Type B pancreatic cell (in vitro differentiated cells): ENCODE results near the gene PARP16. TPM values are rescaled to one million over a fixed set of nuclear protein-coding genes. Genes with fewer than 3 reads are reported as not detected.

ENCODE experiments used
- DNase-seq: peaks from one replicate; pipeline ENCODE4 v3.0.0; 2021; ENCODE audit warnings: mixed read lengths; ENCODE audit not compliant: unreplicated experiment; ENCODE audit errors: extremely low spot score
- H3K27ac Mint-ChIP-seq: 2 replicates; pipeline ENCODE4 v1.8.0; 2021; ENCODE audit warnings: mild to moderate bottlenecking, mixed read lengths
- H3K27me3 Mint-ChIP-seq: 2 replicates; pipeline ENCODE4 v1.8.0; 2021; ENCODE audit warnings: mixed read lengths
- H3K36me3 Mint-ChIP-seq: 2 replicates; pipeline ENCODE4 v1.8.0; 2021; ENCODE audit warnings: mixed read lengths
- H3K4me1 Mint-ChIP-seq: one replicate; pipeline ENCODE4 v1.8.0; 2021; ENCODE audit warnings: mixed read lengths; ENCODE audit not compliant: unreplicated experiment
- H3K4me3 Mint-ChIP-seq: 2 replicates; pipeline ENCODE4 v1.8.0; 2021; ENCODE audit warnings: mild to moderate bottlenecking, mixed read lengths
- H3K9me3 Mint-ChIP-seq: 2 replicates; pipeline ENCODE4 v1.8.0; 2021; ENCODE audit warnings: mixed read lengths
- total RNA-seq: library from RNA; stranded (reverse); gene quantifications from 2 replicates; pipeline ENCODE4 v1.2.1, GENCODE V29; 2021; ENCODE audit warnings: low replicate concordance
- TF ChIP-seq, protein P1 (sequence below): fragments of 200-600 bp; sonication (generic); conservative IDR thresholded peaks from 2 replicates; pipeline ENCODE4 v1.5.0; 2021; ENCODE audit warnings: antibody characterized with exemption, mild to moderate bottlenecking

The PARP16 gene
- total RNA-seq, 1 donor from 2014 or later, result 12.7 TPM

DNA sequence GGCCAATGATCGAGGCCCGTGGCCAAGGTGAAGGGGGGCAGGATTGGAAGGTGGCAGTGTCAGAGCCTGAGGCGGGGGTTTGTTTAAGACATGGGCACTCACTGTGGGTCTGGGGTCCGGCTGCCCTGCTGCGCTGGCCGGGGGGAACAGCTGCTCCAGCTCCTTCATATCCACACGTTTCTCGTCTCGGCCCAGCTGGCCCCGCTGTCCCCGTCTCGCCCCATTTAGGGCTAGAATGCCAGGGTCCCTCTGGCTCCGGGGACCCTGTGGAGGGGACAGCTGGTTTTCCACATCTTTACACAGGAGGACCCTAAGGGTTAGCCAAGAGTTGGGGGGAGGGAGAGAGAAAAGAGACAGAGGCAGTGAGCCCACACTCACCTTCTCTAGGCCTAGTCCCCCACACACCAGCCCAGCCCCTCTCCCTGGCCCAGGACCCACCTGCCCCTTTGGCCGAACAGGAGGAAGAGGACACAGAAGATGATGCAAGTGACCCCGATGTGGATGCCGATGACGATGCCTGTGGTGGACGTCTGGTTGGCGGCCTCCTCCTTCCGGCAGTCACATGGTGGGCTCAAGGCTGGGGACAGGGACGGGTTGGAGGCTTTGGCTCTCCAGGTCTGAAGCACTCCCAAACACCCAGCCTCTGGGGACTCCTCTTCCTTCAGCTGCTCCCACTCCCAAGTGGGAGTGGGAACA lies 42.8 kb upstream of the PARP16 start:
- no peak overlapping the region for H3K4me3 Mint-ChIP-seq
- peaks cover 16% of the 10 kb centered on the region for H3K4me1 Mint-ChIP-seq
- no peak overlapping the region for H3K27ac Mint-ChIP-seq
- no peak for DNase-seq
- no peaks in the 10 kb centered on the region for H3K27me3 Mint-ChIP-seq
- TF ChIP-seq, protein P1, sequence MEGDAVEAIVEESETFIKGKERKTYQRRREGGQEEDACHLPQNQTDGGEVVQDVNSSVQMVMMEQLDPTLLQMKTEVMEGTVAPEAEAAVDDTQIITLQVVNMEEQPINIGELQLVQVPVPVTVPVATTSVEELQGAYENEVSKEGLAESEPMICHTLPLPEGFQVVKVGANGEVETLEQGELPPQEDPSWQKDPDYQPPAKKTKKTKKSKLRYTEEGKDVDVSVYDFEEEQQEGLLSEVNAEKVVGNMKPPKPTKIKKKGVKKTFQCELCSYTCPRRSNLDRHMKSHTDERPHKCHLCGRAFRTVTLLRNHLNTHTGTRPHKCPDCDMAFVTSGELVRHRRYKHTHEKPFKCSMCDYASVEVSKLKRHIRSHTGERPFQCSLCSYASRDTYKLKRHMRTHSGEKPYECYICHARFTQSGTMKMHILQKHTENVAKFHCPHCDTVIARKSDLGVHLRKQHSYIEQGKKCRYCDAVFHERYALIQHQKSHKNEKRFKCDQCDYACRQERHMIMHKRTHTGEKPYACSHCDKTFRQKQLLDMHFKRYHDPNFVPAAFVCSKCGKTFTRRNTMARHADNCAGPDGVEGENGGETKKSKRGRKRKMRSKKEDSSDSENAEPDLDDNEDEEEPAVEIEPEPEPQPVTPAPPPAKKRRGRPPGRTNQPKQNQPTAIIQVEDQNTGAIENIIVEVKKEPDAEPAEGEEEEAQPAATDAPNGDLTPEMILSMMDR, result no peak
- H3K36me3 Mint-ChIP-seq, result peaks cover 4% of the 10 kb centered on the region
- no peaks in the 10 kb centered on the region for H3K9me3 Mint-ChIP-seq

DNA sequence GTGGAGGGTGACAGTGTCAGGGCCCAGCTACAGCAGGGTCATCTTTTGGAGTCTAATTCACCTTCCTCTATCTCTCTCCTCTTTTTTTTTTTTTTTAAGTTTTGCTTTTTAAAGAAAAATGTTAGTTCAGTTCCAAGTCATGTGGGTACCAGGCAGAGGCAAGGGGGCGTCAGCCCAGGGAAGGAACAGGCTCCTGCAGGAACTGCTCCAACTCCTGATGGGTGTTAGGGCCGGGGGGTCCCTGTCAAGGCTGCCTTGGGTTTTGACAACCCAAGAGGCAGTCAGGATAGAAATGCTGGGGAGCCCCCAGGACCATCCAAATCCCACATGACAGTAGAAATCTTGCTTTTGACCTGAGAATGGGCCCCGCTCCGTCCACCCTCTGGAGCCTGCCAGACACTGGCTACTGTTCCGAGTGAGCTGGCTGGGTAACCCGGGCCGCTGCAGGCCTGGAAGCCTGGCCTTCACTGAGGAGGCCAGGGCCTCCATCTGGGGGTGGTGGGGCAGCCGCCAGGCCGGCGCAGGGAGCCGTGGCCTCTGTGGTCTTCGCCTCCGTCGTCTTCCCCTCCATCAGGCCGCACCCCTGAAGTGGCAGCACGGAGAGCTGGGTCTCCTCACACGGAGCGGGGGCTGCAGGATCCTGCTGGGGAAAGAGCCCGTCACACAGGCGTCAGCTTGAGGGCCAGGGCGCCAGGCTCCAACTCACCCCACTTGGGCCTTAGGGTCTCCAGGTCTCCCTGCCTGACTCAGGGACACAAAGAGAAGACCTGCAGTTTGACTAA lies 42.0 kb upstream of the PARP16 start:
- peaks cover 4% of the 10 kb centered on the region for H3K36me3 Mint-ChIP-seq
- TF ChIP-seq, protein P1, result no peak
- no peaks in the 10 kb centered on the region for H3K27me3 Mint-ChIP-seq
- H3K9me3 Mint-ChIP-seq, result no peaks in the 10 kb centered on the region
- H3K4me1 Mint-ChIP-seq, result peaks cover 16% of the 10 kb centered on the region
- no peak for DNase-seq
- H3K4me3 Mint-ChIP-seq, result no peak overlapping the region
- H3K27ac Mint-ChIP-seq, result no peak overlapping the region

DNA sequence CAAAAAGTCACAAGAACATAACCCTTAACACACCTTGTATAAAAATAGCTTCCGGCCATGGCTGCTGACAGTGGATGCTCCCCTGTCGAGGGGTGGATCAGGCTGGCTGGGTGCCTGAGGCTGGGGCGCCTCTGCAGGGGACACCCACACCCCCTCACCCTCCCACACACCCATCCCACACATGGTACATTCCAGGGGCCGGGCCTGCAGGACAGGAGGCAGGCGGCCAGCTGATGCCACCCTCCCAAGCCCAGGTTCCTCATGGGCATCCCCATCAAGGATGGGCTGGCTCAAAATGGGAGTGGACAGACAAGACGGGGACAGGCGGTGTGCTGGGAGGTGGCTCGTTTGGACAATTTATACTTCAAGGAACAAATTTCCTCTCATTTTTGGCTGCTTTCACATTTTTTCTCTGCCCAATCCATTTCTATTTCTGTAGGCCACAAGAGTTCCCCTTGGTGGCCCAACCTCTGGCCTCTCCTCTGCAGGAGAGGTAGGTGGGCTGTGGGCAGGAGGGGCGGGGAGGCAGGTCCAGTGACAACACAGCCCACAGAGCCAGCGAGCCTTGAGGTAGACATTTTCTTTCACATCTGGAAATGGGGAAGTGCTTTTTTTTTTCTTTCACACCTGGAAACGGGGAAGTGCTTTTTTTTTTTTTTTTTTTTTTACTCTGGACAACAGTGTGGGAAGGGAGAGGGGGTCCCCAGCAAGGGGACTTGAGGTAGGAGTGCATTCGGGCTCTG lies 41.1 kb upstream of the PARP16 start:
- Mint-ChIP-seq H3K9me3 (no peaks in the 10 kb centered on the region), H3K27ac (no peak overlapping the region), H3K36me3 (peaks cover 4% of the 10 kb centered on the region), H3K4me3 (no peak overlapping the region), H3K27me3 (no peaks in the 10 kb centered on the region), H3K4me1 (peaks cover 19% of the 10 kb centered on the region)
- DNase-seq, result no peak
- TF ChIP-seq, protein P1, result no peak

DNA sequence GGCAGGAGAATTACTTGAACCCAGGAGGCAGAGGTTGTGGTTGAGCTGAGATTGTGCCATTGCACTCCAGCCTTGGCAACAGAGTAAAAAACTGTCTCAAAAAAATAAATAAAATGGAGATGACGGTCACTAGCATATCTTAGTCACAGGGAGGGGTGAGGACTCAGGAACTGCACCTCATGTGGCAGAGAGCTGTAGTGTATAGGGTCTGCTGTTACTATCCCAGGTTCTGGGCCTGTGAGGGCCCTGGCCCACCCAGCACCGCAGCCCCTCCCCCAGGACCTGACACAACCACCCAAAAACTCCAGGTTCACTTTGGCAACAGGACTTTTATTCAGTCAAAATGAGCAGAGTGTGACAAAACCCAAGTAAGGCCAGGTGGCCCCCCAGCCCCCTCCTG lies 40.1 kb upstream of the PARP16 start:
- no peaks in the 10 kb centered on the region for H3K27me3 Mint-ChIP-seq
- peaks cover 21% of the 10 kb centered on the region for H3K4me1 Mint-ChIP-seq
- no peaks in the 10 kb centered on the region for H3K9me3 Mint-ChIP-seq
- DNase-seq, result no peak
- TF ChIP-seq, protein P1, result no peak
- H3K4me3 Mint-ChIP-seq, result no peak overlapping the region
- H3K36me3 Mint-ChIP-seq, result peaks cover 4% of the 10 kb centered on the region
- H3K27ac Mint-ChIP-seq, result no peak overlapping the region

DNA sequence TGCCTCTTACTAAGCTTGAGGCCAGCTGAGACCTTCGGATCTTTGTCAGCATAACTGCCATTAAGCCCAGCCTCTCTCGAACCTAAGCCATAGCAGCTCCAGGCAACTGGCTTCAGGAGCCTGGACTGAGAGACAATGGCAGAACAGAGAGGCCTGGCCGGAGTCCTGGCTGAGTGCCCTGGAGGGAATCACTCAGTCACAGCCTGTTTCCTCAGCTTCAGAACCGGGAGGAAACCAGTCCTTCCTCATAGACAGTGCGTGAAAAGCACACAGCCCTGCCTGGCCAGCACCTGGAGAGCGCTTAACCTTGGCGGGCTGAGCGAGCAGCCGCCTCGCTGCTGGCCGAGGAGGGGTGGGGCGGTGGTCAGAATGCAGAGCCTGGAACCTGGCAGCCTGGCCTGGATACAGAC lies 39.4 kb upstream of the PARP16 start:
- peaks cover 4% of the 10 kb centered on the region for H3K36me3 Mint-ChIP-seq
- H3K9me3 Mint-ChIP-seq, result no peaks in the 10 kb centered on the region
- H3K4me1 Mint-ChIP-seq, result peaks cover 21% of the 10 kb centered on the region
- no peaks in the 10 kb centered on the region for H3K27me3 Mint-ChIP-seq
- peak overlapping the region; percentile 44 for H3K4me3 Mint-ChIP-seq
- TF ChIP-seq, protein P1, result no peak
- H3K27ac Mint-ChIP-seq, result peak overlapping the region; percentile 74
- no peak for DNase-seq
